Gastrocnemius medialis (tissue), 4 donors: ENCODE results near the gene RARRES2.

Source experiments
- CTCF ChIP-seq, 5 experiments: fragments of 450-650 bp in 3 of 5; fragments of 200-600 bp in 2 of 5; sonication (generic) in 2 of 5; IDR thresholded peaks in 4 of 5; conservative IDR thresholded peaks in 1 of 5; 1 replicate in 4 of 5; 2 replicates in 1 of 5; pipeline ENCODE4 v1.5.1; 2016 to 2019; ENCODE audit warnings: antibody characterized with exemption in 5 of 5, mild to moderate bottlenecking in 3 of 5, moderate library complexity in 3 of 5
- POLR2A ChIP-seq, 2 donors: fragments of 450-650 bp; IDR thresholded peaks; one replicate each; pipeline ENCODE4 v1.6.1; 2017; ENCODE audit warnings: antibody characterized with exemption in 2 of 2, mild to moderate bottlenecking in 2 of 2, moderate library complexity in 2 of 2

GRCh38 chr7:150355666-150356059, 14.2 kb upstream of the RARRES2 start:
- TF ChIP-seq POLR2A (IDR thresholded peaks at IDR 0.05): no peak
- no peak for TF ChIP-seq CTCF (IDR thresholded peaks at IDR 0.05 in 4 of 5, conservative IDR thresholded peaks at IDR 0.05 in 1 of 5)
